CD4-positive, alpha-beta memory T cell (primary cell): ENCODE measurements around the gene KIAA1549. TPM values are rescaled to one million over a fixed set of nuclear protein-coding genes. Genes with fewer than 3 reads are reported as not detected.

Experiments used
- CTCF ChIA-PET: fragments of 350-600 bp; sonication (Branson Sonifier 250); formaldehyde crosslinking; loops from one replicate; lab custom pipeline; 2021; ENCODE audit warnings: inconsistent platforms; ENCODE audit not compliant: partially characterized antibody; lab: Charles Lee
- POLR2A ChIA-PET: fragments of 350-600 bp; sonication (Branson Sonifier 250); formaldehyde crosslinking; loops from one replicate; lab custom pipeline; 2021; ENCODE audit not compliant: partially characterized antibody; lab: Charles Lee
- DNase-seq, 5 donors: peaks; one replicate each; pipeline versions ENCODE4 v3.0.0 to v3.0.0-alpha.2; 2020 to 2022; ENCODE audit warnings: mixed read lengths in 1 of 5
- H3K27ac ChIP-seq: one replicate; pipeline ENCODE4 v1.7.0; 2013; ENCODE audit warnings: low read depth, low read length
- H3K27me3 ChIP-seq: 2 replicates; pipeline ENCODE4 v1.7.0; 2013; ENCODE audit warnings: mild to moderate bottlenecking, low read length, moderate library complexity; ENCODE audit not compliant: insufficient read depth
- H3K36me3 ChIP-seq: 2 replicates; pipeline ENCODE4 v1.7.0; 2013; ENCODE audit warnings: mild to moderate bottlenecking, low read length, moderate library complexity; ENCODE audit not compliant: insufficient read depth
- H3K4me1 ChIP-seq: 2 replicates; pipeline ENCODE4 v1.7.0; 2013; ENCODE audit warnings: mild to moderate bottlenecking, low read length, moderate library complexity; ENCODE audit not compliant: insufficient read depth
- H3K4me3 ChIP-seq, 2 donors: one replicate each; pipeline ENCODE4 v1.7.0; 2013; ENCODE audit warnings: low read length in 2 of 2, mild to moderate bottlenecking in 1 of 2
- H3K9me3 ChIP-seq, 2 donors: one replicate each; pipeline ENCODE4 v1.7.0; 2013; ENCODE audit warnings: low read length in 2 of 2, control low read depth in 1 of 2; ENCODE audit not compliant: control insufficient read depth in 1 of 2
- H3K27ac Mint-ChIP-seq, 7 donors: one replicate each; pipeline ENCODE4 v1.8.0; 2020 to 2021; ENCODE audit warnings: mixed read lengths in 7 of 7, mild to moderate bottlenecking in 6 of 7, inconsistent platforms in 3 of 7, moderate library complexity in 3 of 7
- H3K27me3 Mint-ChIP-seq, 2 donors: one replicate each; pipeline ENCODE4 v1.8.0; 2020 to 2021; ENCODE audit warnings: mixed read lengths in 2 of 2
- H3K36me3 Mint-ChIP-seq, 2 donors: one replicate each; pipeline ENCODE4 v1.8.0; 2020 to 2021; ENCODE audit warnings: mixed read lengths in 2 of 2, inconsistent platforms in 1 of 2, mild to moderate bottlenecking in 1 of 2
- H3K4me1 Mint-ChIP-seq, 4 donors: one replicate each; pipeline ENCODE4 v1.8.0; 2020 to 2021; ENCODE audit warnings: mixed read lengths in 4 of 4, mild to moderate bottlenecking in 1 of 4
- H3K4me3 Mint-ChIP-seq, 8 donors: one replicate each; pipeline ENCODE4 v1.8.0; 2020 to 2021; ENCODE audit warnings: mixed read lengths in 8 of 8, mild to moderate bottlenecking in 7 of 8, moderate library complexity in 6 of 8, inconsistent platforms in 3 of 8
- H3K9me3 Mint-ChIP-seq, 8 donors: one replicate each; pipeline ENCODE4 v1.8.0; 2020 to 2021; ENCODE audit warnings: mixed read lengths in 8 of 8, mild to moderate bottlenecking in 5 of 8, inconsistent platforms in 3 of 8, moderate library complexity in 1 of 8
- intact Hi-C: fragments of 100-400 bp; cut with micrococcal nuclease; formaldehyde crosslinking; loops from one replicate; pipeline ENCODE4 v1.15.1; 2023
- polyA plus RNA-seq, 2 donors: library from polyadenylated mRNA; unstranded; fragments of 300-500 nt; fragmentation: Illumina TruSeq; gene quantifications; one replicate each; pipeline ENCODE4 v1.2.3, GENCODE V29; 2021
- total RNA-seq, 2 experiments: library from RNA; stranded (reverse); gene quantifications; one replicate each; pipeline ENCODE4 v1.2.3, GENCODE V29; 2021

The KIAA1549 gene
- total and polyA plus RNA-seq, 4 experiments from 2014 or later = 0.02 to 0.11 (median 0.06) TPM; not detected in 1

DNA sequence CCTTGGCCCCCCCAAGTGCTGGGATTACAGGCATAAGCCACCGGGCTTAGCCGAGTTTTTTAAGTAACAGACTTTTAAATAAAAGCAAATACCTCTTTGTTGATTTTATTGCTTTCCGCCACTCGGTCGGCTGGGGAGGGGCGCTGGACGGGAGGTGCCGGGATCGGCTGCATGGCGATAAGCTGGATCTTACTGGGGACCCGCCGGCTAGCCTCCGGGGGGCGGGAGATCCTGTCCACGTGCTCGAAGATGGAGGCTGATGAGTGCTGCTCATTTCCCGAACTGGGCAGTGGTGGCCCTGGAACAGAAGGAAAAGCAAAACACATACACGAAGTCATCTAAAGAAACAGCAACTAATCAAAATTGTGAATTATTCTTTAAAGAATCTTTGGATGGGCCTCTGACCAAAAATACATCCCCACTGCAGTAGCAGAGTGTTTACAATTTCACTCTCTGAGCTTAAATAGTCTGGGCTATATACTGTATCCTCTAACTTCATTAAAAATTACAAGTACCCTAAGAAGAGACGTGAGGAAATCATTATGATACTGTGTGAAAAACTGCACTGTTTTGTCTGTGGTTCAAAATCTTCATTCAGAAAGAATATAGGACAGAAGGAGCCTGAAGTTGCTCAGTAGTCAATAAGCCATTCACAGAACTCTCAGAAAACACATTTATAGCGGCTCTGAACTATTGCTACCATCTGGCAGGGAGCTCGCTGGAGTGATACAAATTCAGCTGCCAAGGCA, 110.0 kb downstream of the KIAA1549 start:
- H3K27ac ChIP-seq = no peak overlapping the region
- ChIA-PET CTCF (interaction anchor here (0.5 kb wide), 1 partner anchor 770 kb away, joined by 3 read pairs; no protein-coding TSS in a partner anchor), POLR2A (no interaction called here)
- Mint-ChIP-seq H3K4me1 (peaks cover 8 to 16% (median 12%) of the 10 kb centered on the region in 4 donors), H3K27me3 (peaks cover 2 to 4% of the 10 kb centered on the region in 2 donors), H3K4me3 (peak overlapping the region in 1 of 8 donors; percentile 28), H3K36me3 (no peaks in the 10 kb centered on the region), H3K27ac (peak overlapping the region in 1 of 7 donors; percentile 12), H3K9me3 (no peaks in the 10 kb centered on the region)
- DNase-seq = no peak
- no peaks in the 10 kb centered on the region for H3K36me3 ChIP-seq
- peaks cover 10% of the 10 kb centered on the region for H3K4me1 ChIP-seq
- H3K9me3 ChIP-seq = no peaks in the 10 kb centered on the region
- no peak overlapping the region for H3K4me3 ChIP-seq
- intact Hi-C loops = no loop called here
- H3K27me3 ChIP-seq = no peaks in the 10 kb centered on the region

DNA sequence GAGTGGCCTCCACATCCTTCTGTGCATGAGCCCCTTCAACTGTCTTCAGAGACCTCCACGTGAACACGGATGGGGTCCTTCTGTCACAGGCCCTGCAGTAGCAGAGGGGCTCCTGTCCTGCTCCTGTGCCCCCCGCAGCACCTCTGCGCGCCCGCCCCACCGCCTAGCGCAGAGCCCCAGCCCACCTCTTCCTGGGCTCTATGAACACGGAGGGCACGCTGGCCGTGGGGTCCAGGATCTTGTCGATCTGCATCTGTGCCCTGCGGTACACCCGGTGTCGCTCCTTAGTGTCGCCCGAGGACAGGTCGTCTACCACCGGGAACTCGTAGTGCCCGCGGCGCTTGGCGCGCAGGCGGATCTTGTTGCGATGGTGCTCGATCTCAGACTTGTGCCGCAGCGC, 111.8 kb downstream of the KIAA1549 start:
- no peaks in the 10 kb centered on the region for H3K36me3 Mint-ChIP-seq
- intact Hi-C loops = loop anchor here (10.0 kb wide), 1 partner anchor 965 kb away; no protein-coding TSS in a partner anchor
- peaks cover 2 to 4% of the 10 kb centered on the region in 2 donors for H3K27me3 Mint-ChIP-seq
- H3K4me1 Mint-ChIP-seq = peaks cover 2 to 7% (median 5%) of the 10 kb centered on the region in 4 donors
- H3K4me1 ChIP-seq = no peaks in the 10 kb centered on the region
- H3K27ac ChIP-seq = no peak overlapping the region
- H3K9me3 Mint-ChIP-seq = no peaks in the 10 kb centered on the region
- no peak overlapping the region for H3K4me3 Mint-ChIP-seq
- H3K9me3 ChIP-seq = no peaks in the 10 kb centered on the region
- H3K4me3 ChIP-seq = no peak overlapping the region
- no peak for DNase-seq
- ChIA-PET POLR2A (no interaction called here), CTCF (interaction anchor here (0.9 to 1.0 kb wide), 2 partner anchors 9 to 17 kb away, joined by 3 to 4 read pairs; no protein-coding TSS in a partner anchor)
- H3K27ac Mint-ChIP-seq = peak overlapping the region in 1 of 7 donors; percentile 47
- no peaks in the 10 kb centered on the region for H3K36me3 ChIP-seq
- no peaks in the 10 kb centered on the region for H3K27me3 ChIP-seq

DNA sequence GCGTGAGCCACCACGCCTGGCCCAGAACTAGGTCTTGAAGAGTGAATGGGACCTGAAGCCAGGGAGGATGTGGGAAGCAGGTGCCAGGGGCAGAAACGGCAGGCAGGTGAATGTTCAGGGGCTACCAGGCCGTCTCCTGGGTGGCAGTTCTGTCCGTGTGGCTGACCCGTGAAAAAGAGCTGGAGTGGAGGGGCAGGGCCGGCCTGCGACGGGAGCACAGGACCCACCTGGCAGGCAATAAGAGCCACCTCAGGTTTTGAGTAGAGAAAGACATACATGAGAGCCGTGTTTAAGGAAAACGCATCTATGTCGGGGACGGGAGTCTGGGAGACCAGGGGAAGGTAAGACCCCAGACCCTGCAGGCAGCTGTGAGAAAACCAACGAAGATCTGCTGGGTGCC, 112.5 kb downstream of the KIAA1549 start:
- POLR2A ChIA-PET = no interaction called here
- CTCF ChIA-PET = no interaction called here
- no peaks in the 10 kb centered on the region for H3K27me3 ChIP-seq
- H3K27me3 Mint-ChIP-seq = peaks cover 2 to 4% of the 10 kb centered on the region in 2 donors
- H3K4me1 ChIP-seq = no peaks in the 10 kb centered on the region
- H3K27ac ChIP-seq = no peak overlapping the region
- no peaks in the 10 kb centered on the region for H3K9me3 ChIP-seq
- H3K4me3 Mint-ChIP-seq = peak overlapping the region in 1 of 8 donors; percentile 3
- DNase-seq = no peak
- peak overlapping the region in 2 of 7 donors; percentile 3 to 47 for H3K27ac Mint-ChIP-seq
- no peaks in the 10 kb centered on the region for H3K36me3 Mint-ChIP-seq
- no peaks in the 10 kb centered on the region for H3K36me3 ChIP-seq
- H3K4me3 ChIP-seq = no peak overlapping the region
- intact Hi-C loops = loop anchor here (10.0 kb wide), 1 partner anchor 964 kb away; no protein-coding TSS in a partner anchor
- no peaks in the 10 kb centered on the region for H3K9me3 Mint-ChIP-seq
- peaks cover 0 to 5% (median 3%) of the 10 kb centered on the region in 4 donors for H3K4me1 Mint-ChIP-seq

DNA sequence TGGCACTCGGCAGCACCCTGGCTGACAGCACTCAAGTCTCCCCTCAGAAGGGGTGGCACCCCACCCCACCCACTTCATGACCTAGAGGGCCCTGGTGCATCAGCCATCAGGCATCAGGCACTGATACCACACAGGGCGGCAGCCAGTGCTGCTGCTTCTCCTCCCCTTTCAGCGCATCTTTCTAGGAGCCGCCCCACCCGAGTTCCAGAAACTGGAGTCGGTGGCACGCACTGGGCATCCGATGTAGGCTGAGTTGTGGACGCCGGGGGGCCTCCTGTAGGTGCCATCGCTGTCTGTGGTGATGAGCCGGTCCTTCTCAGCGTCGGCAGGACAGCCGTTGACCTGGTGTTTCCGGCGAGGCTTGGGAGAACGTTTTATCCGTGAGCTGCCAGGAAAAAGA, 113.4 kb downstream of the KIAA1549 start:
- Mint-ChIP-seq H3K36me3 (no peaks in the 10 kb centered on the region), H3K9me3 (no peaks in the 10 kb centered on the region), H3K4me1 (peaks cover 0 to 5% (median 3%) of the 10 kb centered on the region in 4 donors), H3K27ac (no peak overlapping the region), H3K4me3 (no peak overlapping the region), H3K27me3 (peaks cover 2 to 4% of the 10 kb centered on the region in 2 donors)
- Histone ChIP-seq H3K4me3 (no peak overlapping the region), H3K27ac (no peak overlapping the region), H3K9me3 (no peaks in the 10 kb centered on the region), H3K27me3 (no peaks in the 10 kb centered on the region), H3K4me1 (no peaks in the 10 kb centered on the region), H3K36me3 (no peaks in the 10 kb centered on the region)
- CTCF ChIA-PET = interaction anchor here (0.9 to 1.1 kb wide), 2 partner anchors 8 to 408 kb away, joined by 3 to 4 read pairs; partner anchors contain the start of gene TRIM24
- DNase-seq = no peak
- intact Hi-C loops = loop anchor here (10.0 kb wide), 1 partner anchor 963 kb away; no protein-coding TSS in a partner anchor
- POLR2A ChIA-PET = no interaction called here

DNA sequence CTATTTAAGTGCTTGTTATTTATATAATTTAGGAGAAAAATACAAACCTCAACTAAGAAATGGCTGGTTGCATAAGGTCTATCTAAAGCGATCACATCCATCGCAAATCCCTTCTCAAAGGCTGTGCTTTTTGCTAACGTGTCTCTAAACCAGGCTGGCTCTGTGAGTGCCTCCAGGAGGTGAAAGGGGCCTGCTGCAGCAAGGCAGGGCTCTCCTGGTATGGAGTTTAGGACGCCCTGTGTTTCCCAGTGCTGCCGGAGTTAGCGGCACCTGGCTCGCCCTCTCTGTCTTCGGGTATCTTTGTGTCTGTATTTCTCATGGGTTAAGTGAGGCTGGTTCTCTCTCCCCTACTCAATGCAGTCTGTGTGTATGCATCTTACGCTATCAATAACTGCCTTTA, 114.8 kb downstream of the KIAA1549 start:
- no peak overlapping the region for H3K27ac ChIP-seq
- no peaks in the 10 kb centered on the region for H3K9me3 ChIP-seq
- intact Hi-C loops = loop anchor here (1.0 to 10.0 kb wide), 4 partner anchors 114 to 962 kb away; no protein-coding TSS in a partner anchor
- peaks cover under 1 to 4% of the 10 kb centered on the region in 2 donors for H3K27me3 Mint-ChIP-seq
- no peak overlapping the region for H3K4me3 ChIP-seq
- no peak overlapping the region for H3K4me3 Mint-ChIP-seq
- no peaks in the 10 kb centered on the region for H3K27me3 ChIP-seq
- H3K36me3 ChIP-seq = no peaks in the 10 kb centered on the region
- no peaks in the 10 kb centered on the region for H3K36me3 Mint-ChIP-seq
- peaks cover 0 to 5% (median 3%) of the 10 kb centered on the region in 4 donors for H3K4me1 Mint-ChIP-seq
- no peaks in the 10 kb centered on the region for H3K9me3 Mint-ChIP-seq
- no peak overlapping the region for H3K27ac Mint-ChIP-seq
- H3K4me1 ChIP-seq = no peaks in the 10 kb centered on the region
- DNase-seq = no peak
- CTCF ChIA-PET = interaction anchor here (1.0 to 1.3 kb wide), 3 partner anchors 9 to 705 kb away, joined by 3 to 7 read pairs (median 3); partner anchors contain the start of gene TRIM24
- POLR2A ChIA-PET = interaction anchor here (0.7 kb wide), 1 partner anchor 114 kb away, joined by 3 read pairs; no protein-coding TSS in a partner anchor

DNA sequence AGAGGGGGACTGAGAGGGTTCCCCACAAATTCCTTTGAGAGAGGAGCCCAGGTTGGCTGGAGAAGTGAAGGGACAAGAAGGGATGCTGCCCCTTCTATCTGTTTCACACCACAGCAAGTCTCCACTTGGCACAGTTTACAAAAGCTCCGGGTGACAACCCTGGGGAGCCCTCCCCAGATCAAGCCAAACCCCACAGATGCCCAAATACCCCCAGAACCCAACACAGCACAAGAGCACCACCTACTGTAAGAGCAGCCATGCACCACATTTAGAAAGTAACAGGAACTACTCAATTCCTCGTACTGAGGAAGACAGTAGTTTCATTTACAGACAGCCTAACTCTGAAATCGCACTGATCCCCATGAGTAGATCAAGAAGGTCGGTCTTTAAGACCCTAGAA, 115.3 kb downstream of the KIAA1549 start:
- Mint-ChIP-seq H3K9me3 (no peaks in the 10 kb centered on the region), H3K27ac (peak overlapping the region in 3 of 7 donors; percentile 40 to 81 (median 55)), H3K36me3 (no peaks in the 10 kb centered on the region), H3K4me1 (peaks cover 0 to 5% (median 3%) of the 10 kb centered on the region in 4 donors), H3K27me3 (peaks cover 0 to 4% of the 10 kb centered on the region in 2 donors), H3K4me3 (no peak overlapping the region)
- intact Hi-C loops = loop anchor here (1.0 to 10.0 kb wide), 4 partner anchors 114 to 961 kb away; no protein-coding TSS in a partner anchor
- peak; percentile 36 to 56 (median 42) for DNase-seq
- ChIA-PET CTCF (interaction anchor here (0.7 to 1.3 kb wide), 4 partner anchors 9 to 705 kb away, joined by 3 to 7 read pairs (median 3); no protein-coding TSS in a partner anchor), POLR2A (no interaction called here)
- Histone ChIP-seq H3K9me3 (no peaks in the 10 kb centered on the region), H3K27me3 (no peaks in the 10 kb centered on the region), H3K4me1 (no peaks in the 10 kb centered on the region), H3K4me3 (no peak overlapping the region), H3K27ac (no peak overlapping the region), H3K36me3 (no peaks in the 10 kb centered on the region)

DNA sequence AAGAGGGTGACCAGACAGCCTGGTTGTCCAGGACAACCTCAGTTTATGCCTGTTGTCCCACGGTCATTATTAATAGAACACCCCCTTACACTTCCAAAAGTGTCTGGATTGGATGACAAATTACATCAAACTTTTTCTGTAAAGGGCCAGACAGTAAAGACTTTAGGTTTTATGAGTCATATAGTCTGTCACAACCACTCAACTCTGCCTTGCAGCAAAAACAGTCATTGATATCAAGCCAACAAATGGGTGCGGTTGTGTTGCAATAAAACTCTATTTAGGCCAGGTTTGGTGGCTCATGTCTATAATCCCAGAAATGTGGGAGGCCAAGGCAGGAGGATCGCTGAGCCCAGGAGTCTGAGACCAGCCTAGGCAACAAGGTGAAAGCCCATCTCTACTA, 116.5 kb downstream of the KIAA1549 start:
- Mint-ChIP-seq H3K27me3 (peaks cover 2 to 4% of the 10 kb centered on the region in 2 donors), H3K36me3 (no peaks in the 10 kb centered on the region), H3K27ac (peak overlapping the region in 1 of 7 donors; percentile 0), H3K9me3 (peaks cover 0 to 2% (median 0%) of the 10 kb centered on the region in 8 donors), H3K4me1 (peaks cover 0 to 5% (median 3%) of the 10 kb centered on the region in 4 donors), H3K4me3 (no peak overlapping the region)
- no peaks in the 10 kb centered on the region for H3K4me1 ChIP-seq
- intact Hi-C loops = loop anchor here (10.0 kb wide), 1 partner anchor 960 kb away; no protein-coding TSS in a partner anchor
- H3K27me3 ChIP-seq = no peaks in the 10 kb centered on the region
- no peaks in the 10 kb centered on the region for H3K9me3 ChIP-seq
- no peaks in the 10 kb centered on the region for H3K36me3 ChIP-seq
- ChIA-PET POLR2A (interaction anchor here (1.3 kb wide), 1 partner anchor 112 kb away, joined by 3 read pairs; no protein-coding TSS in a partner anchor), CTCF (interaction anchor here (1.2 to 1.4 kb wide), 3 partner anchors 28 to 703 kb away, joined by 3 to 4 read pairs (median 3); no protein-coding TSS in a partner anchor)
- no peak for DNase-seq
- H3K4me3 ChIP-seq = no peak overlapping the region
- H3K27ac ChIP-seq = no peak overlapping the region
